Left ventricle myocardium inferior (tissue), 1 donor: ENCODE measurements around the gene ZNF594. TPM values are rescaled to one million over a fixed set of nuclear protein-coding genes. Genes with fewer than 3 reads are reported as not detected.

Experiments
- DNase-seq: peaks from one replicate; pipeline ENCODE4 v3.0.0-alpha.2; 2020
- H3K27ac ChIP-seq: fragments of 200-600 bp; replicated peaks from 2 replicates; pipeline ENCODE4 v1.8.0; 2021
- H3K27me3 ChIP-seq: fragments of 200-600 bp; 2 replicates; pipeline ENCODE4 v1.8.0; 2021; ENCODE audit warnings: low read depth
- H3K36me3 ChIP-seq: fragments of 200-600 bp; 2 replicates; pipeline ENCODE4 v1.8.0; 2021
- H3K4me1 ChIP-seq: fragments of 200-600 bp; 2 replicates; pipeline ENCODE4 v1.8.0; 2021
- H3K4me3 ChIP-seq: fragments of 200-600 bp; 2 replicates; pipeline ENCODE4 v1.8.0; 2021; ENCODE audit warnings: mild to moderate bottlenecking, moderate library complexity
- H3K9me3 ChIP-seq: fragments of 200-600 bp; replicated peaks from 2 replicates; pipeline ENCODE4 v1.8.0; 2021
- intact Hi-C: fragments of 100-400 bp; cut with micrococcal nuclease; formaldehyde crosslinking; loops from one replicate; pipeline ENCODE4 v1.11.0; 2022
- total RNA-seq: library from RNA; stranded (reverse); fragmentation: NEBNext Ultra II Directional; extraction: Animal tissue kit (Norgen Biotek cat#: 25700); gene quantifications from one replicate; pipeline ENCODE4 v1.2.1, GENCODE V29; 2021
- TF ChIP-seq, protein P1 (sequence below): fragments of 200-600 bp; IDR thresholded peaks from 2 replicates; pipeline ENCODE4 v1.8.0; 2021; ENCODE audit warnings: antibody characterized with exemption, mild to moderate bottlenecking, borderline replicate concordance
- donor health status: DM: no; HTN: yes; CAD: no; lungs with severe emphysema.

ZNF594 gene
- total RNA-seq, 1 donor from 2014 or later: 7.7 TPM

DNA sequence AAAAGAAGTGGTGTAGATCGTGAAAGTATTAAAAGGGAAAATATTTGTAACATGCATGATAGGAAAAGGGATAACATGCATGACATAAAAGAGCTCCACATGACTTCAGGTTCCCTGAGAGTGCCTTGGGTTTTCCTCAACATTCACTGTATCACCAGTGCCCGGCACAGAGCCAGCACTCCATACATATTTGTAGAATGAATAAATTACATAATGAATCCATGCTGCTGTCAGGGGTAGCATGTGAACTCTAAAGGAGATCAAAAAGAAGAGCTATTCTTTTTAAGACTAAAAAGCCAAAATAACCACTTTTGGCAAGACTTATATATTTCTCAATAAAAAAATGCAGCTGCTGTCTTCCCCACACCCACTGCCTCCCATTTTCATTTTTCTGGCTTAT is 2.7 kb upstream of the ZNF594 start:
- TF ChIP-seq, protein P1, sequence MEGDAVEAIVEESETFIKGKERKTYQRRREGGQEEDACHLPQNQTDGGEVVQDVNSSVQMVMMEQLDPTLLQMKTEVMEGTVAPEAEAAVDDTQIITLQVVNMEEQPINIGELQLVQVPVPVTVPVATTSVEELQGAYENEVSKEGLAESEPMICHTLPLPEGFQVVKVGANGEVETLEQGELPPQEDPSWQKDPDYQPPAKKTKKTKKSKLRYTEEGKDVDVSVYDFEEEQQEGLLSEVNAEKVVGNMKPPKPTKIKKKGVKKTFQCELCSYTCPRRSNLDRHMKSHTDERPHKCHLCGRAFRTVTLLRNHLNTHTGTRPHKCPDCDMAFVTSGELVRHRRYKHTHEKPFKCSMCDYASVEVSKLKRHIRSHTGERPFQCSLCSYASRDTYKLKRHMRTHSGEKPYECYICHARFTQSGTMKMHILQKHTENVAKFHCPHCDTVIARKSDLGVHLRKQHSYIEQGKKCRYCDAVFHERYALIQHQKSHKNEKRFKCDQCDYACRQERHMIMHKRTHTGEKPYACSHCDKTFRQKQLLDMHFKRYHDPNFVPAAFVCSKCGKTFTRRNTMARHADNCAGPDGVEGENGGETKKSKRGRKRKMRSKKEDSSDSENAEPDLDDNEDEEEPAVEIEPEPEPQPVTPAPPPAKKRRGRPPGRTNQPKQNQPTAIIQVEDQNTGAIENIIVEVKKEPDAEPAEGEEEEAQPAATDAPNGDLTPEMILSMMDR: no peak
- no peak overlapping the region for H3K27ac ChIP-seq
- H3K27me3 ChIP-seq: no peaks in the 10 kb centered on the region
- no peak overlapping the region for H3K4me3 ChIP-seq
- intact Hi-C loops: no loop called here
- peaks cover 4% of the 10 kb centered on the region for H3K9me3 ChIP-seq
- no peak for DNase-seq
- peaks cover 10% of the 10 kb centered on the region for H3K36me3 ChIP-seq
- peaks cover 32% of the 10 kb centered on the region for H3K4me1 ChIP-seq

GRCh38 chr17:5184288-5184687 is 7.4 kb downstream of the ZNF594 start:
- intact Hi-C loops: loop anchor here (10.0 kb wide), 1 partner anchor 89 kb away; no protein-coding TSS in a partner anchor
- Histone ChIP-seq H3K27me3 (no peaks in the 10 kb centered on the region), H3K36me3 (peaks cover 82% of the 10 kb centered on the region), H3K4me1 (no peaks in the 10 kb centered on the region), H3K27ac (no peak overlapping the region), H3K9me3 (peaks cover 100% of the 10 kb centered on the region), H3K4me3 (no peak overlapping the region)
- TF ChIP-seq, protein P1: no peak
- DNase-seq: no peak

GRCh38 chr17:5183410-5183793 is 8.3 kb downstream of the ZNF594 start:
- Histone ChIP-seq H3K4me1 (no peaks in the 10 kb centered on the region), H3K36me3 (peaks cover 82% of the 10 kb centered on the region), H3K27me3 (no peaks in the 10 kb centered on the region), H3K27ac (no peak overlapping the region), H3K4me3 (no peak overlapping the region), H3K9me3 (peaks cover 100% of the 10 kb centered on the region)
- TF ChIP-seq, protein P1: no peak
- intact Hi-C loops: loop anchor here (10.0 kb wide), 1 partner anchor 89 kb away; no protein-coding TSS in a partner anchor
- no peak for DNase-seq

GRCh38 chr17:5182597-5183409 is 8.9 kb downstream of the ZNF594 start:
- Histone ChIP-seq H3K4me3 (no peak overlapping the region), H3K27me3 (no peaks in the 10 kb centered on the region), H3K4me1 (no peaks in the 10 kb centered on the region), H3K9me3 (peaks cover 100% of the 10 kb centered on the region), H3K27ac (no peak overlapping the region), H3K36me3 (peaks cover 85% of the 10 kb centered on the region)
- TF ChIP-seq, protein P1: no peak
- intact Hi-C loops: loop anchor here (10.0 kb wide), 1 partner anchor 88 kb away; no protein-coding TSS in a partner anchor
- DNase-seq: no peak

DNA sequence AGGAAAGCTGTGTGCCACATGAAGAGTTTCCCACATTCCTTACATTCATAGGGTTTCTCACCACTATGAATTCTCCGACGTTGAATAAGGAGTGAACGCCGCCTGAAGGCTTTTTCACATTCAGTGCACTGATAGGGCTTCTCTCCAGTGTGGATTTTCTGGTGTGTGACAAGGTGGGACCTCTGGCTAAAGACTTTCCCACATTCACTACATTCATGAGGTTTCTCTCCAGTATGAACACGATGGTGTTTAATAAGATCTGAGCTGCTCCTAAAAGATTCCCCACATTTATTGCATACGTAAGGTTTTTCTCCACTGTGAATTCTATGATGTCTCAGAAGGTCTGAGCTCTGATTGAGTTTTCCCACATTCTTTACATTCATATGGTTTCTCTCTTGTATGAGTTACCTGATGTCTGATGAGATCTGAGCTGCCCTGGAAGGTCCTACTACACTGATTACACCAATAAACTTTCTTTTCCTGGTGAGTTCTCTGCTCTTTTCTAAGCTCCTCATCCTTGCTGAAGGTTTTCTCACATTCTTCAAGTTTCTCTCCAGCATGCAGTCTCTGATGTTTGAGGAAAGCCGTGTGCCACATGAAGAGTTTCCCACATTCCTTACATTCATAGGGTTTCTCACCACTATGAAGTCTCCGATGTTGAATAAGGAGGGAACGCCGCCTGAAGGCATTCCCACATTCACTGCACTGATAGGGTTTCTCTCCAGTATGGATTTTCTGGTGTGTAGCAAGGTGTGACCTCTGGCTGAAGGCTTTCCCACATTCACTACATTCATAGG is 10.0 kb downstream of the ZNF594 start:
- Histone ChIP-seq H3K27ac (no peak overlapping the region), H3K9me3 (peaks cover 100% of the 10 kb centered on the region), H3K4me3 (no peak overlapping the region), H3K4me1 (no peaks in the 10 kb centered on the region), H3K36me3 (peaks cover 85% of the 10 kb centered on the region), H3K27me3 (no peaks in the 10 kb centered on the region)
- intact Hi-C loops: loop anchor here (10.0 kb wide), 1 partner anchor 87 kb away; no protein-coding TSS in a partner anchor
- no peak for DNase-seq
- TF ChIP-seq, protein P1: no peak
